IMR-90 (cell line): ENCODE measurements around the gene MIR17HG. TPM values are rescaled to one million over a fixed set of nuclear protein-coding genes. Genes with fewer than 3 reads are reported as not detected.

ENCODE experiments used
- ATAC-seq: fragments of 200-7000 bp; cut with Tn5 transposase; 2 replicates; pipeline ENCODE4 v1.9.1; 2020; ENCODE audit warnings: low read depth, mild to moderate bottlenecking, moderate library complexity
- BruUV-seq: library from RNA; stranded (reverse); fragments of 400-500 nt; replicated peaks from 2 replicates; lab custom pipeline; 2021; lab: Mats Ljungman, UMichigan
- CTCF ChIA-PET: fragments of 300-600 bp; formaldehyde crosslinking; extraction: SDS; loops from one replicate; lab custom pipeline; 2021; ENCODE audit warnings: antibody characterized with exemption; lab: Yijun Ruan, JAX
- POLR2A ChIA-PET: fragments of 300-600 bp; sonication (Branson Sonifier 250); formaldehyde crosslinking; loops from one replicate; lab custom pipeline; 2022; ENCODE audit warnings: antibody characterized with exemption; ENCODE audit not compliant: unreplicated experiment; lab: Charles Lee
- DNase-seq: peaks from one replicate; pipeline ENCODE4 v3.0.0; 2013
- H2AFZ ChIP-seq: replicated peaks from 2 replicates; pipeline ENCODE3; 2013; ENCODE audit warnings: low read length, mild to moderate bottlenecking; ENCODE audit not compliant: poor library complexity
- H2AK5ac ChIP-seq: 2 replicates; pipeline ENCODE4 v1.6.1; 2013; ENCODE audit warnings: low read depth, low read length, inconsistent platforms
- H2AK9ac ChIP-seq: replicated peaks from 2 replicates; pipeline ENCODE3; 2013; ENCODE audit warnings: mild to moderate bottlenecking, low read depth, low read length, moderate library complexity; ENCODE audit not compliant: poor library complexity
- H2BK120ac ChIP-seq: 2 replicates; pipeline ENCODE4 v1.6.1; 2013; ENCODE audit warnings: low read depth, low read length, inconsistent platforms
- H2BK15ac ChIP-seq: 3 replicates; pipeline ENCODE4 v1.6.1; 2013; ENCODE audit warnings: low read depth, low read length, inconsistent platforms
- H2BK20ac ChIP-seq: 2 replicates; pipeline ENCODE4 v1.6.1; 2013; ENCODE audit warnings: low read depth, mild to moderate bottlenecking, inconsistent platforms, low read length, moderate library complexity
- H2BK5ac ChIP-seq: 2 replicates; pipeline ENCODE4 v1.6.1; 2013; ENCODE audit warnings: mild to moderate bottlenecking, low read depth, low read length, inconsistent platforms; ENCODE audit not compliant: poor library complexity, severe bottlenecking
- H3K14ac ChIP-seq: replicated peaks from 2 replicates; pipeline ENCODE4 v1.6.1; 2013; ENCODE audit warnings: low read depth, low read length, inconsistent platforms
- H3K18ac ChIP-seq: 2 replicates; pipeline ENCODE4 v1.6.1; 2013; ENCODE audit warnings: low read depth, low read length, control low read depth
- H3K23ac ChIP-seq: 2 replicates; pipeline ENCODE4 v1.6.1; 2013; ENCODE audit warnings: low read depth, low read length, inconsistent platforms
- H3K27ac ChIP-seq: 2 replicates; pipeline ENCODE4 v1.5.1; 2013; ENCODE audit warnings: mild to moderate bottlenecking, control low read depth, low read length; ENCODE audit not compliant: insufficient read depth
- H3K27me3 ChIP-seq: 2 replicates; pipeline ENCODE4 v1.6.1; 2013; ENCODE audit warnings: low read length; ENCODE audit not compliant: control insufficient read depth, insufficient read depth
- H3K36me3 ChIP-seq: 2 replicates; pipeline ENCODE4 v1.6.1; 2013; ENCODE audit warnings: low read length, mixed read lengths; ENCODE audit not compliant: control insufficient read depth, insufficient read depth
- H3K4ac ChIP-seq: 2 replicates; pipeline ENCODE4 v1.6.1; 2013; ENCODE audit warnings: low read depth, low read length, inconsistent platforms
- H3K4me1 ChIP-seq: 2 replicates; pipeline ENCODE4 v1.6.1; 2013; ENCODE audit warnings: low read length, mixed read lengths; ENCODE audit not compliant: control insufficient read depth, insufficient read depth
- H3K4me2 ChIP-seq: 2 replicates; pipeline ENCODE4 v1.6.1; 2013; ENCODE audit warnings: low read depth, mild to moderate bottlenecking, control low read depth, low read length, moderate library complexity
- H3K4me3 ChIP-seq: 2 replicates; pipeline ENCODE4 v1.5.1; 2013; ENCODE audit warnings: low read depth, mild to moderate bottlenecking, control low read depth, low read length, moderate library complexity; ENCODE audit not compliant: insufficient read depth
- H3K56ac ChIP-seq: 2 replicates; pipeline ENCODE4 v1.6.1; 2013; ENCODE audit warnings: low read length, inconsistent platforms; ENCODE audit not compliant: insufficient read depth; ENCODE audit errors: extremely low read depth
- H3K79me1 ChIP-seq, 2 experiments: 2 replicates each; pipeline ENCODE4 v1.6.1; 2013; ENCODE audit warnings: low read length in 2 of 2, inconsistent platforms in 1 of 2, low read depth in 1 of 2
- H3K9ac ChIP-seq: 2 replicates; pipeline ENCODE4 v1.6.1; 2013; ENCODE audit warnings: low read depth, low read length, control low read depth
- H3K9me1 ChIP-seq: 2 replicates; pipeline ENCODE4 v1.6.1; 2013; ENCODE audit warnings: low read length, inconsistent platforms; ENCODE audit not compliant: insufficient read depth
- H3K9me3 ChIP-seq: 2 replicates; pipeline ENCODE4 v1.6.1; 2013; ENCODE audit warnings: low read length; ENCODE audit not compliant: control insufficient read depth, insufficient read depth
- H4K20me1 ChIP-seq: 2 replicates; pipeline ENCODE4 v1.6.1; 2013; ENCODE audit warnings: low read length, inconsistent platforms; ENCODE audit not compliant: insufficient read depth
- H4K5ac ChIP-seq: 2 replicates; pipeline ENCODE4 v1.6.1; 2013; ENCODE audit warnings: mild to moderate bottlenecking, low read depth, low read length, control low read depth
- H4K8ac ChIP-seq, 2 experiments: 2 replicates each; pipeline ENCODE4 v1.6.1; 2013; ENCODE audit warnings: low read depth in 2 of 2, low read length in 2 of 2, control low read depth in 1 of 2, inconsistent platforms in 1 of 2
- H4K91ac ChIP-seq: 2 replicates; pipeline ENCODE4 v1.6.1; 2013; ENCODE audit warnings: low read depth, low read length, inconsistent platforms; ENCODE audit not compliant: insufficient read depth
- BHLHE40 ChIP-seq: fragments of 150-350 bp; IDR thresholded peaks from 2 replicates; pipeline ENCODE4 v1.6.1; 2016; ENCODE audit warnings: mild to moderate bottlenecking, low read depth, low read length
- CEBPB ChIP-seq: IDR thresholded peaks from 2 replicates; pipeline ENCODE4 v1.6.1; 2012; ENCODE audit warnings: low read depth, low read length, improper control_type of control experiment
- CHD1 ChIP-seq: IDR thresholded peaks from 2 replicates; pipeline ENCODE4 v1.6.1; 2012; ENCODE audit warnings: low read depth, low read length, improper control_type of control experiment
- FOS ChIP-seq: fragments of 150-350 bp; IDR thresholded peaks from 2 replicates; pipeline ENCODE4 v1.6.1; 2016; ENCODE audit warnings: low read depth, low read length
- MAFK ChIP-seq: IDR thresholded peaks from 2 replicates; pipeline ENCODE4 v1.6.1; 2012; ENCODE audit warnings: low read depth, low read length, improper control_type of control experiment
- MAZ ChIP-seq: IDR thresholded peaks from 2 replicates; pipeline ENCODE4 v1.6.1; 2012; ENCODE audit warnings: low read depth, mild to moderate bottlenecking, low read length, improper control_type of control experiment, moderate library complexity, borderline replicate concordance
- MXI1 ChIP-seq: IDR thresholded peaks from 2 replicates; pipeline ENCODE4 v1.6.1; 2012; ENCODE audit warnings: low read depth, mild to moderate bottlenecking, low read length, moderate library complexity, borderline replicate concordance
- NFE2L2 ChIP-seq: fragments of 150-350 bp; IDR thresholded peaks from 2 replicates; pipeline ENCODE4 v1.6.1; 2016; ENCODE audit warnings: low read depth, mild to moderate bottlenecking, low read length
- POLR2A ChIP-seq: IDR thresholded peaks from 2 replicates; pipeline ENCODE4 v1.6.1; 2012; ENCODE audit warnings: mild to moderate bottlenecking, low read depth, low read length
- RCOR1 ChIP-seq: IDR thresholded peaks from 2 replicates; pipeline ENCODE4 v1.6.1; 2012; ENCODE audit warnings: mild to moderate bottlenecking, low read length, improper control_type of control experiment; ENCODE audit not compliant: insufficient replicate concordance
- RFX5 ChIP-seq: IDR thresholded peaks from 2 replicates; pipeline ENCODE4 v1.8.0; 2012; ENCODE audit warnings: low read depth, mild to moderate bottlenecking, low read length, moderate library complexity
- USF2 ChIP-seq: fragments of 150-350 bp; IDR thresholded peaks from 2 replicates; pipeline ENCODE4 v1.6.1; 2017; ENCODE audit warnings: mild to moderate bottlenecking, antibody characterized with exemption, low read length, low read depth
- WGBS, 2 experiments: methylation state at CpG; one replicate each; pipeline versions ENCODE4 v1.1.5 to v1.1.7; 2013; ENCODE audit warnings: missing lambda C conversion rate in 2 of 2; ENCODE audit not compliant: insufficient read length in 1 of 2; ENCODE audit errors: extremely low coverage in 2 of 2; 5-methylcytosine and 5-hydroxymethylcytosine counted together
- dilution Hi-C: fragments of 300-500 bp; cut with HindIII; formaldehyde crosslinking; loops from one replicate; pipeline ENCODE4 v1.14.3; 2018; ENCODE audit warnings: low sequenced_read_pairs; ENCODE audit not compliant: unreplicated experiment
- in situ Hi-C: fragments of 300-500 bp; cut with MboI; formaldehyde crosslinking; loops from 3 replicates; pipeline ENCODE4 v1.14.3; 2019; ENCODE audit warnings: low sequenced_read_pairs, inconsistent platforms, mixed read lengths
- intact Hi-C: fragments of 100-400 bp; cut with micrococcal nuclease; formaldehyde crosslinking; loops from 2 replicates; pipeline ENCODE4 v1.10.0; 2022
- polyA plus RNA-seq, 3 experiments: library from polyadenylated mRNA; depleted of rRNA; stranded (reverse); fragments of >200 nt; gene quantifications; 2 replicates each; pipeline ENCODE4 v1.2.3, GENCODE V29; 2012; ENCODE audit warnings: low replicate concordance in 1 of 3
- total RNA-seq: library from RNA; depleted of rRNA; stranded (reverse); fragments of >200 nt; gene quantifications from 2 replicates; pipeline ENCODE4 v1.2.3, GENCODE V29; 2012
- TF ChIP-seq, protein P1 (sequence below): conservative IDR thresholded peaks from 2 replicates; pipeline ENCODE4 v1.5.1; 2012; ENCODE audit warnings: mild to moderate bottlenecking, low read depth, low read length, improper control_type of control experiment
- TF ChIP-seq, protein P2 (sequence below): fragments of 150-350 bp; IDR thresholded peaks from 2 replicates; pipeline ENCODE4 v1.6.1; 2016; ENCODE audit warnings: low read depth, mild to moderate bottlenecking, low read length, moderate library complexity, borderline replicate concordance

The MIR17HG gene
- total and polyA plus RNA-seq, 2 of the 4 experiments (the other 2 are of a cell fraction), result 0.77 to 3.0 TPM

GRCh38 chr13:91400063-91400399 lies 52.5 kb downstream of the MIR17HG start:
- Histone ChIP-seq H3K14ac (no peak overlapping the region), H4K91ac (no peak overlapping the region), H2BK5ac (no peak overlapping the region), H4K8ac (no peak overlapping the region), H3K9me1 (no peaks in the 10 kb centered on the region), H3K9ac (no peak overlapping the region), H3K4me1 (no peaks in the 10 kb centered on the region), H3K79me1 (no peaks in the 10 kb centered on the region), H3K56ac (no peak overlapping the region), H2BK120ac (no peak overlapping the region), H2AFZ (no peak overlapping the region), H3K27ac (no peak overlapping the region), H2AK5ac (no peak overlapping the region), H3K4me3 (no peak overlapping the region), H2BK20ac (no peak overlapping the region), H3K27me3 (peaks cover 21% of the 10 kb centered on the region), H4K5ac (no peak overlapping the region), H3K4ac (no peak overlapping the region), H3K36me3 (no peaks in the 10 kb centered on the region), H3K18ac (no peak overlapping the region), H4K20me1 (no peaks in the 10 kb centered on the region), H3K9me3 (no peaks in the 10 kb centered on the region), H3K23ac (no peak overlapping the region), H3K4me2 (no peak overlapping the region), H2AK9ac (no peak overlapping the region), H2BK15ac (no peak overlapping the region)
- dilution Hi-C loops, result no loop called here
- no peak for ATAC-seq
- DNase-seq, result no peak
- POLR2A ChIA-PET, result no interaction called here
- CTCF ChIA-PET, result no interaction called here
- no CpG with 5 or more reads among the region's 6 CpGs for WGBS, 2 experiments
- TF ChIP-seq NFE2L2, result no peak
- TF ChIP-seq MAFK, result no peak
- TF ChIP-seq RFX5, result no peak
- no peak for TF ChIP-seq RCOR1
- no peak for TF ChIP-seq MXI1
- TF ChIP-seq MAZ, result no peak
- no peak for TF ChIP-seq POLR2A
- TF ChIP-seq BHLHE40, result no peak
- TF ChIP-seq CHD1, result no peak
- TF ChIP-seq, protein P1, sequence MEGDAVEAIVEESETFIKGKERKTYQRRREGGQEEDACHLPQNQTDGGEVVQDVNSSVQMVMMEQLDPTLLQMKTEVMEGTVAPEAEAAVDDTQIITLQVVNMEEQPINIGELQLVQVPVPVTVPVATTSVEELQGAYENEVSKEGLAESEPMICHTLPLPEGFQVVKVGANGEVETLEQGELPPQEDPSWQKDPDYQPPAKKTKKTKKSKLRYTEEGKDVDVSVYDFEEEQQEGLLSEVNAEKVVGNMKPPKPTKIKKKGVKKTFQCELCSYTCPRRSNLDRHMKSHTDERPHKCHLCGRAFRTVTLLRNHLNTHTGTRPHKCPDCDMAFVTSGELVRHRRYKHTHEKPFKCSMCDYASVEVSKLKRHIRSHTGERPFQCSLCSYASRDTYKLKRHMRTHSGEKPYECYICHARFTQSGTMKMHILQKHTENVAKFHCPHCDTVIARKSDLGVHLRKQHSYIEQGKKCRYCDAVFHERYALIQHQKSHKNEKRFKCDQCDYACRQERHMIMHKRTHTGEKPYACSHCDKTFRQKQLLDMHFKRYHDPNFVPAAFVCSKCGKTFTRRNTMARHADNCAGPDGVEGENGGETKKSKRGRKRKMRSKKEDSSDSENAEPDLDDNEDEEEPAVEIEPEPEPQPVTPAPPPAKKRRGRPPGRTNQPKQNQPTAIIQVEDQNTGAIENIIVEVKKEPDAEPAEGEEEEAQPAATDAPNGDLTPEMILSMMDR, result no peak
- no peak for TF ChIP-seq FOS
- TF ChIP-seq, protein P2, sequence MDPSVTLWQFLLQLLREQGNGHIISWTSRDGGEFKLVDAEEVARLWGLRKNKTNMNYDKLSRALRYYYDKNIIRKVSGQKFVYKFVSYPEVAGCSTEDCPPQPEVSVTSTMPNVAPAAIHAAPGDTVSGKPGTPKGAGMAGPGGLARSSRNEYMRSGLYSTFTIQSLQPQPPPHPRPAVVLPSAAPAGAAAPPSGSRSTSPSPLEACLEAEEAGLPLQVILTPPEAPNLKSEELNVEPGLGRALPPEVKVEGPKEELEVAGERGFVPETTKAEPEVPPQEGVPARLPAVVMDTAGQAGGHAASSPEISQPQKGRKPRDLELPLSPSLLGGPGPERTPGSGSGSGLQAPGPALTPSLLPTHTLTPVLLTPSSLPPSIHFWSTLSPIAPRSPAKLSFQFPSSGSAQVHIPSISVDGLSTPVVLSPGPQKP, result no peak
- TF ChIP-seq USF2, result no peak
- TF ChIP-seq CEBPB, result no peak
- intact Hi-C loops, result loop anchor here (5.0 kb wide), 1 partner anchor 88 kb away; no protein-coding TSS in a partner anchor
- in situ Hi-C loops, result no loop called here
- BruUV-seq, result no TSS peak
